ENCODE results near the gene CELF3. TPM values are rescaled to one million over a fixed set of nuclear protein-coding genes. Genes with fewer than 3 reads are reported as not detected.

The CELF3 gene
- total RNA-seq, 6 experiments from 2014 or later: not detected

DNA sequence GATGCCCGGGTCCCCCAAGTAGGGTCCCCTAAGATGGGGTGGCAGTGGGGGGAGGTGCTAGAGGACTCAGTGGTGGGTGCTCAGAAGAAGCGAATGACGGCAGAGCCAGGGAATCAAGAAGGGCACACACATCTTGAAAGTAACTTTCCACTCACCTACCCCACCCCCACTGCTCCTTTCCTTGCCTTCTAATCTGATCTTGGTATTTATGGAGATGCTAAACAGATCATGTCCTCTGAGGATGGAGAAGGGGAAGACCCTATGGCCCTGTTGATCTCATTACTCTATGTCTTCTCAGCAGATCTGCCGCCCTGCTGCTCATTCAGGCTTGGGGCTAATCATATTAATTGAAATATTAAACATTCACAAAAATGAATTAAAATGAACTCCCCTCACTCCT lies 2.1 kb upstream of the CELF3 start:
- intact Hi-C loops (cut with DNase I): no loop called here
- no peaks in the 10 kb centered on the region for H3K9me3 ChIP-seq
- 81% methylated on average over 4 of the region's 4 CpGs for whole genome bisulfite sequencing (ENCODE audit: insufficient coverage, low coverage, low lambda C conversion rate, missing lambda C conversion rate)
- no peak for ATAC-seq
- no peak for TF ChIP-seq POLR2A (IDR thresholded peaks at IDR 0.05)
- TF ChIP-seq, protein P1, sequence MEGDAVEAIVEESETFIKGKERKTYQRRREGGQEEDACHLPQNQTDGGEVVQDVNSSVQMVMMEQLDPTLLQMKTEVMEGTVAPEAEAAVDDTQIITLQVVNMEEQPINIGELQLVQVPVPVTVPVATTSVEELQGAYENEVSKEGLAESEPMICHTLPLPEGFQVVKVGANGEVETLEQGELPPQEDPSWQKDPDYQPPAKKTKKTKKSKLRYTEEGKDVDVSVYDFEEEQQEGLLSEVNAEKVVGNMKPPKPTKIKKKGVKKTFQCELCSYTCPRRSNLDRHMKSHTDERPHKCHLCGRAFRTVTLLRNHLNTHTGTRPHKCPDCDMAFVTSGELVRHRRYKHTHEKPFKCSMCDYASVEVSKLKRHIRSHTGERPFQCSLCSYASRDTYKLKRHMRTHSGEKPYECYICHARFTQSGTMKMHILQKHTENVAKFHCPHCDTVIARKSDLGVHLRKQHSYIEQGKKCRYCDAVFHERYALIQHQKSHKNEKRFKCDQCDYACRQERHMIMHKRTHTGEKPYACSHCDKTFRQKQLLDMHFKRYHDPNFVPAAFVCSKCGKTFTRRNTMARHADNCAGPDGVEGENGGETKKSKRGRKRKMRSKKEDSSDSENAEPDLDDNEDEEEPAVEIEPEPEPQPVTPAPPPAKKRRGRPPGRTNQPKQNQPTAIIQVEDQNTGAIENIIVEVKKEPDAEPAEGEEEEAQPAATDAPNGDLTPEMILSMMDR (IDR thresholded peaks at IDR 0.05): no peak
- no peak overlapping the region for H3K4me3 ChIP-seq
- DNase-seq: no peak
- H3K27me3 ChIP-seq: no peaks in the 10 kb centered on the region
- H3K27ac ChIP-seq: no peak overlapping the region
- H3K36me3 ChIP-seq: no peaks in the 10 kb centered on the region
- H3K4me1 ChIP-seq: peaks cover 0 to 13% (median 3%) of the 10 kb centered on the region in 4 donors

DNA sequence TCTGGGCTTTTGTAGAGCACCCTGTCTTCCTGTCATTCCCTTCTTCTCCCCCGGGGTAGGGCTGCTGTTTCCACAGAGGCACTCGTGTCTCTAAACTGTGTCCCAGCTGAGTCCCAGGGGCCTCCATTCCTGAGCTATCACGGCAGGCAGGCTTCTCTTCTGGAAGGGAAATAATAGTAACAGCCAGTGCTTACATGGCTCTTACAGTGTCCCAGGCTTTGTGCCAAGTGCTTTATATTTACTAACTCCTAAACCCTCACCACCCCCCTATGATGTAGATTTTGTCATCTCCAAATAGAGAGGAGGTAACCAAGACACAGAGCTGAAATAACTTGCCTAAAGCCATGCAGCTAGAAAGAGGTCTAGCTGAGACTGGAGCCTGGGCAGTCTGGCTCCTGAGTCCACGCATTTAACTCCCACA lies 1.4 kb upstream of the CELF3 start:
- no peak for DNase-seq
- ATAC-seq: no peak
- Histone ChIP-seq H3K4me1 (peaks cover 0 to 11% (median 3%) of the 10 kb centered on the region in 4 donors), H3K36me3 (no peaks in the 10 kb centered on the region), H3K9me3 (no peaks in the 10 kb centered on the region), H3K27me3 (no peaks in the 10 kb centered on the region), H3K27ac (no peak overlapping the region), H3K4me3 (no peak overlapping the region)
- 40% methylated on average over 4 of the region's 4 CpGs for WGBS (ENCODE audit: insufficient coverage, low coverage, low lambda C conversion rate, missing lambda C conversion rate)
- TF ChIP-seq, protein P1 (IDR thresholded peaks at IDR 0.05): no peak
- TF ChIP-seq POLR2A (IDR thresholded peaks at IDR 0.05): no peak
- intact Hi-C loops (cut with DNase I): no loop called here

DNA sequence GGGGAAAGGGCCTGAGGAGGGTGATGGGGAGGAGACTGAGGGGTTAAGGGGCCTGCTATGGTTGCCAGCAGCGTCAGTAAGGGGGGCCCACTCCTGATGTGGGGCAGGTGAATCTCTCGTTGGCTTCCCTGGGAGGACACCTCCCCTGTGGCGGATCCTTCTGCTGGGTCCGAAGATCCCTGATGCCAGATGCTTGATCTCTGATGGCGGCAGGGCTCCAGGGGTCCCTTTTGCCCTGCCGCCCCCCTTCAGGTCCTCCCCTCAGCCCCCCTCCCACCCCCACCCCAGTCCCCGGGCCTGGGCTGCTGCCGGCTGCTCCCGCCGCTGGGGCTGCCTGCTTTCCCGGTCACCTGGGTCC lies 219 bp downstream of the CELF3 start:
- TF ChIP-seq, protein P1 (IDR thresholded peaks at IDR 0.05): no peak
- TF ChIP-seq POLR2A (IDR thresholded peaks at IDR 0.05): no peak

DNA sequence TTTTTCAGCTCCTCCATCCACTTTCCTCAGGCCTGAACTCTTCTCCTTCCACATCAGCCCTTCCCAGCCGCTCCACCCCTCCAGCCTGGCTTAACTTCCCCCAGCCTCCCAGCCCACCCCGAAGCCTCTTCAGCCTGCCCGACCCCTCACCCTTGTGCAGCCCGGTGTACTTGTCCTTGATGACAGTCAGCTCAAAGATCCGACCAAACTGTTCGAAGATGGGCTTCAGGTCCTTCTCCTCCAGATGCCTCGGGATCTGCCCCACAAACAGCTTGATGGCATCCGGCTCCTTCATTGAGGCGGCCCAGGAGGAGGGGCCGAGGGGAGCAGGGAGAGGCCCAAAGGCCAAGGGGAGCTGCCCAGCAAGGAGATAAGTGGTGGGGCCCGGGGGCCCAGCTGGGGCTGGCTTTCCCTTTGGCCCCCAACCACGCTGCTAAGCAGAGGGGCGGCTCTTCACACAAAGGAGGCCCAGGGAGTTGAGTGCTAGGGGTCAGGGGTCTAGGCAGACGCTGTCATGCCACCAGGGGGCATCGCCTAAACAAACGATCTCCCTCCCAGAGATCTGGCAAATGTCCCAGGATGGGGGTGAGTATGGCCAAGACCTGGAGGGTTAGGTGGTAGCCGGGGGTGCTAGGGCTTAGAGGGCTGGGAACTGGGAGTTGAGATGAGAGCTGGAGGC lies 738 bp downstream of the CELF3 start:
- H3K27ac ChIP-seq: no peak overlapping the region
- no peak overlapping the region for H3K4me3 ChIP-seq
- H3K27me3 ChIP-seq: no peaks in the 10 kb centered on the region
- ATAC-seq: no peak
- WGBS (ENCODE audit: insufficient coverage, low coverage, low lambda C conversion rate, missing lambda C conversion rate): 57% methylated on average over 10 of the region's 17 CpGs
- H3K36me3 ChIP-seq: no peaks in the 10 kb centered on the region
- no peak for DNase-seq
- intact Hi-C loops (cut with DNase I): no loop called here
- no peak for TF ChIP-seq POLR2A (IDR thresholded peaks at IDR 0.05)
- TF ChIP-seq, protein P1 (IDR thresholded peaks at IDR 0.05): no peak
- no peaks in the 10 kb centered on the region for H3K9me3 ChIP-seq
- H3K4me1 ChIP-seq: no peaks in the 10 kb centered on the region

More for the DNA sequence above, 219 bp downstream of the CELF3 start:
- H3K4me1 ChIP-seq: peaks cover 0 to 4% (median 0%) of the 10 kb centered on the region in 4 donors
- DNase-seq: no peak
- intact Hi-C loops (cut with DNase I): no loop called here
- H3K9me3 ChIP-seq: no peaks in the 10 kb centered on the region
- H3K36me3 ChIP-seq: no peaks in the 10 kb centered on the region
- no peaks in the 10 kb centered on the region for H3K27me3 ChIP-seq
- H3K4me3 ChIP-seq: no peak overlapping the region
- H3K27ac ChIP-seq: no peak overlapping the region
- WGBS (ENCODE audit: insufficient coverage, low coverage, low lambda C conversion rate, missing lambda C conversion rate): 36% methylated on average over 2 of the region's 11 CpGs
- ATAC-seq: no peak

Data from right lobe of liver (tissue), 6 donors.